ENCODE measurements around the gene RPS6KB1.

DNA sequence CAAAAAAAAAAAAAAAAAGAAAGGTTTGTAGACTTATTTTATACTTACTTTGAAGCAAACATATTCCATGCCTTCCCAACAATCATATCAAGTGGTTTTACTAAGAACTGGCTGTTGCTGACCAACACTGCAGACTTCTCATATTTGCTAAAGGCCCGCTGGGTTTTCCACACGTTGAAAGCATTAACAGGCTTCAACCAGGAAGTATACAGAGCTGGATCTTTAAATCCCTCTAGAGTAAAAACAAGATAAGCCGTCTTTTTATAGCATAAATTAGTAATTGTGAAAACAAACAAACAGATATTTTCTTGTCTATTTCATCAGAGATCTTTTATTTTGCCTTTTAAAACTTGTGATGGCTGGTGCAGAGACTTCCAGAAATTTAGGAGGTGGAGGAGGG is 29.3 kb upstream of the RPS6KB1 start:
- TF ChIP-seq, protein P1, sequence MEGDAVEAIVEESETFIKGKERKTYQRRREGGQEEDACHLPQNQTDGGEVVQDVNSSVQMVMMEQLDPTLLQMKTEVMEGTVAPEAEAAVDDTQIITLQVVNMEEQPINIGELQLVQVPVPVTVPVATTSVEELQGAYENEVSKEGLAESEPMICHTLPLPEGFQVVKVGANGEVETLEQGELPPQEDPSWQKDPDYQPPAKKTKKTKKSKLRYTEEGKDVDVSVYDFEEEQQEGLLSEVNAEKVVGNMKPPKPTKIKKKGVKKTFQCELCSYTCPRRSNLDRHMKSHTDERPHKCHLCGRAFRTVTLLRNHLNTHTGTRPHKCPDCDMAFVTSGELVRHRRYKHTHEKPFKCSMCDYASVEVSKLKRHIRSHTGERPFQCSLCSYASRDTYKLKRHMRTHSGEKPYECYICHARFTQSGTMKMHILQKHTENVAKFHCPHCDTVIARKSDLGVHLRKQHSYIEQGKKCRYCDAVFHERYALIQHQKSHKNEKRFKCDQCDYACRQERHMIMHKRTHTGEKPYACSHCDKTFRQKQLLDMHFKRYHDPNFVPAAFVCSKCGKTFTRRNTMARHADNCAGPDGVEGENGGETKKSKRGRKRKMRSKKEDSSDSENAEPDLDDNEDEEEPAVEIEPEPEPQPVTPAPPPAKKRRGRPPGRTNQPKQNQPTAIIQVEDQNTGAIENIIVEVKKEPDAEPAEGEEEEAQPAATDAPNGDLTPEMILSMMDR (optimal IDR thresholded peaks at IDR 0.05 in 1 of 3, IDR thresholded peaks at IDR 0.05 in 1 of 3, conservative IDR thresholded peaks at IDR 0.05 in 1 of 3; ENCODE audit: extremely low read depth in 1 of 3, insufficient read depth in 2 of 3, low read length in 3 of 3) = no peak
- no peak for TF ChIP-seq EZH2 (IDR thresholded peaks at IDR 0.05; ENCODE audit: low read length)
